Amniotic epithelial cell (primary cell): ENCODE measurements around the gene MEIOB.
"Not testable (repeated sequence)": the region's sequence is repeated elsewhere in the genome, so short reads cannot be mapped to it uniquely, and the experiment has no call there.

Experiments used
- DNase-seq: peaks from one replicate; pipeline ENCODE4 v3.0.0-alpha.2; 2010; ENCODE audit warnings: low read depth

MEIOB gene

GRCh38 chr16:1871974-1872635, at the start of gene MEIOB:
Gene MEIOB, minus strand, starts transcription at chr16:1872164. Its CDS starts 3,989 bp downstream, at chr16:1868175.
- DNase-seq = no peak

DNA sequence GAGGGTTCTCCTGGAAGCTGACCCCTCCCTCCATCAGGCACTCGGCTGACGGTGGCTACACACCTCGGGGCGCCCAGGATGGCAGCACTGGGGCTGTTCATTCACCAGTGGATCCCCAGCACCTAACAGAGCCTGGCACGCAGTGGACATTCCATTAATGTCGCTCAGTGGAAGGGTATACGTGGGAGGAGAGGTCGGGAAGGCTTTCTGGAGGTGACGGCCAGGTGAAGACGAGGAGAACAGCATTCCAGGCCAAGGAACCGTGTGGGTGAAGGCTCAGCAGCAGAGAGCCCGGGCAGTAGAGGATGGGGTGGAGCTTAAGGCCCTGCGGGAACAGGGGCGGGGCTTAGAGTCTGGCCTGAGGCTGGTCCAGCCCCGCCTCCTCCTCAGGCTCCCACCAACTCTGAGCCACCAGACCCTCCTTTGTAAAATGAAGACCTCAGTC, 48.8 kb upstream of the MEIOB start:
- no peak for DNase-seq

- DNase-seq = not testable (repeated sequence)
Observed at GRCh38 chr16:1920122-1920521, 48.2 kb upstream of the MEIOB start.

DNA sequence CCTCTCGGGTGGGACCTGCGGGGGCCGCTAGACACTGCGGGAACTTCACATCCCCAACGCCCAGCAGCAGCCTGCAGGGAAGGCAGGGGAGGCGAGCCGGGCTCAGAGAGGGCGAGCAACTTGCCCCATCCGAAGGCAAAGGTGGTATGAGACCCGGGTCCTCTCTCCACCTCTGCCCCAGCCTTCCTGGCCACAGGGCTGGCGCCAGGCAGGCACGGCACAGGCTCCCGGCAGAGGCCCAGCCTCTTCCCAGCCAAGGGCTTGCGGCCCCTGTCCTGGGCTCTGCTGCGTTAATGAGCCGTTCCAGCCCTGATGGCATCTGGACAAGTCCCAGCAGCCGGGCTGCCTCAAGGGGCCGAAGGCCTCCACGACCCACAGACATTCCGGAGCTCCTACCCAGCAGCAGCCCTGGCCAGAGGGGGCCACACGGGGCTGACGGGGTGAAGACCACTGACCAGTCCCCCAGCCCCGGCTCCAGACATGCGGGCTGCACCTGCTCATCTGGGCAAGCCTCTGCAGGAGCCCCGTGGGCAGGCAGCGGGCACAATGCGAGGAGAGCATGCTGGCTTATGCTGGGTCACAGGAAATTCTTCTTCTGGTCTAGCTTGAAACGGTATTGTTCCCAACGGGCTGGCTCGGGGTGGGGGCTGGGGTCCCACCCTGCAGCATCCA, 47.5 kb upstream of the MEIOB start:
- no peak for DNase-seq

GRCh38 chr16:1918351-1919326, 46.7 kb upstream of the MEIOB start, which contains the start of gene HS3ST6:
Gene HS3ST6, minus strand, starts transcription at chr16:1918415. Its CDS starts 92 bp downstream, at chr16:1918323.
- no peak for DNase-seq

DNA sequence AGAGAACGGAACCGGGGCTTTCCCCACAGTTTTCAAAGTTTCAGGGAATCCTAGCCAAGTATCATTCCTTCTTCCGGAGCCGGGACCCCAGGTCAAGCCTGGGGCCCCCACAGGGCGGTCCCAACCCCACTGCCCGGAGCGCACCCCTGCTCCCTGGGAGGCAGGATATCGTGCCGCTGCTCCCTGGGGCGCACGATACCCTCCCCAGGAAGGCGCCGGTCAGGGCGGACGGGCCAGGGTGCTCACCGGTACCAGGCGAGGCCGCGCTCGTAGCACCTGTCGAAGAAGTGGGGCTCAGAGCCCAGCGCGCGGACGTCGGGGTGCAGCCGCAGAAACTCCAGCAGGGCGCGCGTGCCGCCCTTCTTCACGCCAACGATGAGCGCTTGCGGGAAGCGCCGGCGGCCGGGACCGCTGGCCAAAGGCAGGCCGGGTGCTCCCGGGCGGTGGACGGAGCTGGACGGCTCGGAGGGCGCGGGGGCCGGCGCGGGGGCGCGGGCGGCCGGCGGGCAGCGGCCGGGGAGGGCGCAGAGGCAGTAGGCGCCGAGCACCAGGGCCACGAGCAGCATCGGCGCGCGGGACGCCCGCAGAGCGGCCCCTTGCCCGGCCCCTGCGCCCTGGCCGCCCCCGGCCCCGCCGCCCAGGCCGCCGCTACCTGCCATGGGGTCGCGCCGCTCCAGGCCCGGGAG, 45.8 kb upstream of the MEIOB start:
- DNase-seq = no peak

DNA sequence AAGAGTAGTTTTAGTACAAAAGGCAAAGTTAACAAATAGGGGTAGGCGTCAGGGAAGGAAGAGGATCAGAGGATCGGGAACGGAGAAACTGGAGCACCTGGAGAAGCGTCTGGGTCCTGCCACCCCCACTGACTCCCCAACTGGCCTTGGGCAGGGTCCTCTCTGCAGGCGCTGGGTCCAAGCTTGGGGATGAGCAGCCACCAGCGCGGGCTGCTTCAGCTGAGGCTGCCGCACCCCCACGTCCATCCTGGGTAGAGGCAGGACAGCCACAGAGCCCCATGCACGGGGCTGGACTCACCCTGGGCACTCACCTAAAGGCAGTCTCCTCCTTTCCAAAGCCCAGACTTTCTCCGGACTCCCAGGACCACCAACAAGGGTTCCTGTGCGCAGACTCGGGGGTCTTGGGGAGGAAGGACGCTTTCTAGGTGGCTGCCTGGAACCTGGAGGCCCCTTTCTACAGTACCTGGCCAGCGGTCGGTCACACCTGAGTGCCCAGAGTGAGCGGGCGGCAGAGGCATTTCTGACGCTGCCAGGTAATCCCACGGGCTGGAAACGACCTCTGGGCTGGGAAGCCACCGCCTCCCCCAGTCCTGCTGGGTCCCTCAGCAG, 45.2 kb upstream of the MEIOB start:
- DNase-seq = no peak

- no peak for DNase-seq
Observed at GRCh38 chr16:1916640-1916990, 44.7 kb upstream of the MEIOB start.

GRCh38 chr16:1915732-1916639, 44.0 kb upstream of the MEIOB start:
- no peak for DNase-seq

- DNase-seq = no peak
Observed at GRCh38 chr16:1914988-1915387, 43.0 kb upstream of the MEIOB start.

DNA sequence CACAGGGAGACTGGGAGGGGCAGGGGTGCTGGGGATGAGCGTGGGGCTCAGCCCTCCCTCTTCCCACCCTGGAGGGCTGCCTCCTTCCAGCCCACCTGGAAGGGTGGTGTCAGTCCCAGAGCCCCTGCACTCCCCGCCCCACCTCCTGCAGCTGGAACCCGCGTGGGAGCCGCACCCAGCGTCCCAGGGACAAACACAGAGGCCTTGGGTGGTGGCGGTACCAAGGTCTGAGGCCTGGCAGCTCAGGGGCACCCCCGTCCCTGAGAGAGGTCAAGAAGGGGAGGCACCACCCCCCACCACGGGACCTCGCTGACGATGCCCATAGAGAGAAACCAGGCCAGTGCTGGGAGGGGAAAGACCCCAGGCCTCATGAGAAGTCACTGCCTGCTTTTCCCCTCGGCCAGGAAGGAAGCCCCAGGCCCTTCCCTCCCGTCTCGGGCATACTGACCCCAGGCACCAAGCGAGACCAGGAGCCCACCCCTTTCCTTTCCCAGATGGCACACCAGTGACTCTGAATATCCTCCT, 42.2 kb upstream of the MEIOB start:
- no peak for DNase-seq

DNA sequence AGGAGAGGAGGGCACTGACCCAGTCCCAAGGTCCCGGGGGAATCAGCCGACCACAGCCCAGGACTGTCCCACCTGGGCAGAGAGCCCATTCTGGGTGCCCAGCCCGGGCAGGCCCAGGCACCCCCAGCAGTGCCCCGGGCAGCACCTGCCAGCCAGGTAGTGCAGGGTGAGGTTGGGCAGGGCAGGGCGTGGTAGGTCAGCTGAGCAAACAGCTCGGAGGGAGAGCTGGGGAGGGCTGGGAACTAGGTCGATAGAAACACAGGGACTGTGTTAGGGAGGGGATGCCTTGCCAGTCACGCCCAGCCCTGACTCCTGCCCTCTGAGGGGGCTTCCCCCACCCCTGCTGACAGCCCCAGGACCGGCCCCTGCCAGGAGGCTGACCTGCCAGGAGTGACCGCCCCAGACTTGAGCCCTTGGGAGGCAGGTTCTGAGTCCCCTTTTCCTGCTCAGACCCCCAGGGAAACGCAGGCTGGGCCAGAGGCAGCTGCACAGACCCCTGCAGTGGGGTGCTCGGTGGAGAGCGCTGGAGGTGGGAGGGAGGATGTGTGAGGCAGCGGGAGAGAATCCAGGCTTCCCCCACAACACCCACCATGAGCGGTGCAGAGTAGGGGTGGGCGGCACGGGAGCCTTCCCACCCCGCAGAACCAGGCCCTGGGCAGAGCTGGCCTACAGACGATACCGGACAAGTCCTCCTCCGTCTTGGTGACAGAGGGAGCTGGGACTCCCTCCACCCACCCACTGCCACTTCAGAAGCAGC, 41.5 kb upstream of the MEIOB start:
- DNase-seq = no peak

DNA sequence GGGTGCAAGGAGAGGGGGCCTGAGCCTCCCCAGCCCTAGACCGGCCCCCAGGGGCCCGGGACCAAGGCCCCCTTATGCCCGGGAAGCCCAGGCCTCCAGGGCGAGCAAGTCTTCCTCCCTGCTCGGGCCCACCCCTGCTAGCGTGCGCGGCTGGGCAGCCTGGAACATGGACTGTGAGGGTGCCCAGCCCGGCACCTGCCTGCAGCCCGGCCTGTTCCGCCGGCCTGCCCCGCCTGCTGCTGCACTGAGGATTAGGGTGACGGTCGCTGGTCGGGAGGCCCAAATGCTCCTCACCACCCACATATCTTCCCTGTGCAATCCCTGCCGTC, 40.2 kb upstream of the MEIOB start:
- DNase-seq = no peak

DNA sequence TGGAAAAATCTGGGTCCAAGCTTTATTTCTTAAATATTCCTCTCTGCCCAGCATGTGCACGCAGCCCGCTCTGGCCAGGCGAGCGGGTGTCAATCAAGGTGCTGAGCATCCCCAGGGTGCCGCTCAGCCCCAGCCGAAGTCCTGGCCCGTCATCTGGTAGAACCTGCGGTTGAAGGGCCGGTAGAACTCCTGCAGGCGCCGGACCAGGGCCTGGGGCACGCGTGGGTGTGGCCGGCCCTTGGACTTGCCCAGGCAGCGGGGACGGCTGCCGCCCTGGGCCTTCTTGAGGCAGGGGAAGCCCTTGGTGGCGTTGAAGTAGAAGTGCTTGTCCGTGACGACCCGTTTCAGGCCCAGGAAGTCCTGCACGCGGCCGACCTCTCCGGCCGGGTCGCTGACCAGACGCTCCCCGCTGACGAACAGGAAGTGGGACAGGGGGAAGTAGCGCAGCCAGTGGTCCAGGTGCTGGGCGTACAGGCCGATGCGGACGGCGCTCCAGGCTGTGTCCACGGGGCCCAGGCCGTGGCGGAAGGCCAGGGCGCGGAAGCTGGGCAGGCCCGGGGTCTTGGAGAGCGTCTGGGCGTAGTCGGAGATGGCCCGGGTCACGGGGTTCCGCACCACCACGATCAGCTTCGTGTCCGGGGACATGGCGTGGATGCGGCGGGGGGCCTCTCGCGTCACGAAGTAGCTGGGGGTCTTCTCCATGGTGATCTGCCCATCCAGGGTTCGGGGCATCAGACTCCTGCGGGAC, 39.7 kb upstream of the MEIOB start:
- DNase-seq = no peak

DNA sequence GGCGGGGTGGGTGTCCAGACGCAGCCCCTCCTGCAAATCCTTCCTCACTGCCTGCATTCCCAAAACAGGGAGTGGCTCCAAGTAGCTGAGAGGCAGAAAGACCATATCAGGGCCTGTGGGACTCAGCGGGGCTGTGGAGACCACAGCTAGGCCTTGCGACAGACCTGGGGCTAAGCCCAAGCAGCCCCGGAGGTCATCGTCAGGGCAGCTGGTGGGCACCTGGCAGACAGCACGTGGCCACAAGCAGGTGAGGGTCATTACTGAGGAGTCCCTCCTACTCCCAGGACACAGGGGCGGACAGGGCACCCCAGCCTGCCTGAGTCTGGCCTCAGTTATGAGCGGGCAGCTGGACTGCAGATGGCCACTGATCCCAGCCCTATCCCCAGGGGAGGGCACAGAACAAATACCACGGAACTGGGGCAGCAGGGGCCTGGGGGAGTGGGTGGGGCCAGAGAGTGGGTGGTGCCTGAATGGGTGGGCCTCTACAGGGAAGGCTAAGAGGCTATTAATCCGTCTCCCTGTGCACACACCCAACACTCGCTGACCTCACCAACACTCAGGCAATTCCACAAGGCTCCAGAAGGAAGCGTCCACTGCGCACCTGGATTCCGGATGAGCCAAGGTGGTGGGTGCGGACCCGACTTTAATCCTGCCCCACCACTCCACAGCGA, 37.7 kb upstream of the MEIOB start:
- DNase-seq = no peak

- no peak for DNase-seq
Observed at GRCh38 chr16:1908983-1909382, 37.0 kb upstream of the MEIOB start.

DNA sequence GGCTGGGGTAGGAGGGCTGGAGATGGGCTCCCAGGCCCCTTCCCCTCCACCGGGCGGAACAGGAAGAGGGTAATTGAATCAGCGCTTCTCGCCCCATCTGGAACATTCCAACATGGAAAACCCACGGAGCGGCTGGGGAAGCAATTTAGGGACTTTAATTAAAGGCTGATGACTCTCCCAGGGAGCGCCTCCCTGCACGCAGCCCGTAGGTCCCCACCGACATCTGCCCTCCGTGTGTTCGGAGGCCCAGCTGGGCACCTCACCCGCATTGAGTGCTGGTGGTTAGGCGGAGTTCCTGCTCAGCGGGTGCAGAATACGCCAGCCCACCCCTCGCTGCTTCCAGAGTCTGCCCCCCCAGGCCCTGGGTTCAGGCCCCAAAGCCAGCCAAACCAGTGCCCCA, 36.2 kb upstream of the MEIOB start:
- DNase-seq = no peak

- DNase-seq = no peak
Observed at GRCh38 chr16:1907226-1907860, 35.4 kb upstream of the MEIOB start.
